NT2/D1 (cell line): Measurements from ENCODE around the gene RASGRF2.
A peak's percentile ranks its signal among the peaks of the same experiment; 100 is the strongest.

Source experiments
- DNase-seq: peaks from one replicate; pipeline ENCODE4 v3.0.0-alpha.2; 2011; ENCODE audit warnings: low read depth, low spot score
- H3K27me3 ChIP-seq: 2 replicates; pipeline ENCODE4 v1.6.0; 2011; ENCODE audit warnings: mild to moderate bottlenecking; ENCODE audit not compliant: insufficient read length, insufficient read depth
- H3K36me3 ChIP-seq: 2 replicates; pipeline ENCODE4 v1.6.1; 2011; ENCODE audit warnings: mild to moderate bottlenecking, low read length, mixed read lengths; ENCODE audit not compliant: insufficient read depth, insufficient read length
- H3K4me1 ChIP-seq: 2 replicates; pipeline ENCODE4 v1.5.1; 2011; ENCODE audit not compliant: insufficient read depth, insufficient read length
- H3K4me3 ChIP-seq: 2 replicates; pipeline ENCODE4 v1.5.1; 2011; ENCODE audit warnings: low read depth; ENCODE audit not compliant: insufficient read length
- H3K9ac ChIP-seq: 2 replicates; pipeline ENCODE4 v1.6.0; 2011; ENCODE audit warnings: low read depth; ENCODE audit not compliant: insufficient read length
- H3K9me3 ChIP-seq: 2 replicates; pipeline ENCODE4 v1.5.1; 2011; ENCODE audit warnings: mild to moderate bottlenecking, low read length; ENCODE audit not compliant: insufficient read depth
- SUZ12 ChIP-seq: IDR thresholded peaks from 2 replicates; pipeline ENCODE4 v1.6.1; 2011; ENCODE audit not compliant: insufficient read length, insufficient read depth; ENCODE audit errors: extremely low read depth
- YY1 ChIP-seq: IDR thresholded peaks from 2 replicates; pipeline ENCODE4 v1.6.1; 2011; ENCODE audit not compliant: insufficient read length, insufficient read depth
- ZNF274 ChIP-seq: IDR thresholded peaks from 2 replicates; pipeline ENCODE4 v1.6.1; 2011; ENCODE audit warnings: mild to moderate bottlenecking, low read depth, low read length

RASGRF2 gene

DNA sequence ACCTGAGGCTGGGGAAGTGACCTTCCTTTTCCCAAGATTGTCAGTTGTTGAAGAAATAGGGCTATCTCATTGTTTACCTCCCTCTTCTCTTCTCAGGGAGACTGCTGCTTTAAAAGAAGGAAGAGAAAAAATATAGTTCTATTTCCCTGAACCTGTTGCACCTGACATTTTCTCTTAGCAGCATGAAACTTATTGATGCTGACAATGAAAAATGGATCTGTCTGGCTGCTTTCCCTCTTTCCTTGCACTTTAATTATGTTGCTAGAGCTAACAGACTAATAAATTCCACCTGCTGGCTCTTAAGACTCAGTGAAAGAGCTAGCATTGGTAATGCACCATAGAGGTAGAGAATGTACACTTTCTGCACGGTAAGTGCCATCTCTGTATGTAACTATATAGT lies 266.8 kb downstream of the RASGRF2 start:
- H3K27me3 ChIP-seq, result no peaks in the 10 kb centered on the region
- H3K36me3 ChIP-seq, result no peaks in the 10 kb centered on the region
- no peak overlapping the region for H3K9ac ChIP-seq
- no peaks in the 10 kb centered on the region for H3K9me3 ChIP-seq
- no peaks in the 10 kb centered on the region for H3K4me1 ChIP-seq
- TF ChIP-seq SUZ12 (no peak), ZNF274 (no peak), YY1 (no peak)
- no peak overlapping the region for H3K4me3 ChIP-seq
- no peak for DNase-seq

- TF ChIP-seq SUZ12 (no peak), ZNF274 (no peak)
- DNase-seq, result no peak
- no peak overlapping the region for H3K4me3 ChIP-seq
Observed at GRCh38 chr5:81228084-81228483, 267.9 kb downstream of the RASGRF2 start.

DNA sequence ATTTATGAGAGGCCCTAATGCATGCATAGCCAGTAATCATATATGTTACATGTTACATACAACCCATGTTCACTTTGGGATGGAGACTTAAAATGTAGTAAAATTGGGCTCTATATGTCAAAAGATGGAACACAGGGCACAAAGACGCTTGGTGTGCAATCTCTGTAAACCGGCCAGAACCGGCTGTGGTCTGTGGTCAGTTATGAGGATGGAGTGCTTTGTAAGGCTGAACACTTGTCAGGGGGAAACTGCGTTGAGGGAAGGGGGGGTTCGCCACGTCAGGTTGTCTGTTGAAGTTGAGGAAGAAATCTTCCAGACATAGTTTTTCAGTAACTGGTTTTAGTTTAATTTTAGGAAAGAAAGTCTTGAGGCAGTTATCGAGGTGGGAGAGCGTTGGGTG lies 270.3 kb downstream of the RASGRF2 start:
- Histone ChIP-seq H3K4me1 (peaks cover 3% of the 10 kb centered on the region), H3K36me3 (no peaks in the 10 kb centered on the region), H3K4me3 (no peak overlapping the region), H3K9me3 (no peaks in the 10 kb centered on the region), H3K9ac (no peak overlapping the region), H3K27me3 (no peaks in the 10 kb centered on the region)
- TF ChIP-seq YY1, result no peak
- TF ChIP-seq ZNF274, result no peak
- no peak for TF ChIP-seq SUZ12
- DNase-seq, result no peak

More at GRCh38 chr5:81228084-81228483, 267.9 kb downstream of the RASGRF2 start:
- no peaks in the 10 kb centered on the region for H3K9me3 ChIP-seq
- no peak overlapping the region for H3K9ac ChIP-seq
- H3K4me1 ChIP-seq, result no peaks in the 10 kb centered on the region
- no peaks in the 10 kb centered on the region for H3K36me3 ChIP-seq
- no peaks in the 10 kb centered on the region for H3K27me3 ChIP-seq

GRCh38 chr5:81232464-81233079 lies 272.4 kb downstream of the RASGRF2 start:
- no peaks in the 10 kb centered on the region for H3K9me3 ChIP-seq
- TF ChIP-seq YY1, result no peak
- TF ChIP-seq ZNF274, result no peak
- TF ChIP-seq SUZ12, result no peak
- no peaks in the 10 kb centered on the region for H3K27me3 ChIP-seq
- no peak for DNase-seq
- H3K36me3 ChIP-seq, result peaks cover 5% of the 10 kb centered on the region
- peaks cover 3% of the 10 kb centered on the region for H3K4me1 ChIP-seq
- H3K4me3 ChIP-seq, result peak overlapping the region; percentile 39
- H3K9ac ChIP-seq, result no peak overlapping the region

DNA sequence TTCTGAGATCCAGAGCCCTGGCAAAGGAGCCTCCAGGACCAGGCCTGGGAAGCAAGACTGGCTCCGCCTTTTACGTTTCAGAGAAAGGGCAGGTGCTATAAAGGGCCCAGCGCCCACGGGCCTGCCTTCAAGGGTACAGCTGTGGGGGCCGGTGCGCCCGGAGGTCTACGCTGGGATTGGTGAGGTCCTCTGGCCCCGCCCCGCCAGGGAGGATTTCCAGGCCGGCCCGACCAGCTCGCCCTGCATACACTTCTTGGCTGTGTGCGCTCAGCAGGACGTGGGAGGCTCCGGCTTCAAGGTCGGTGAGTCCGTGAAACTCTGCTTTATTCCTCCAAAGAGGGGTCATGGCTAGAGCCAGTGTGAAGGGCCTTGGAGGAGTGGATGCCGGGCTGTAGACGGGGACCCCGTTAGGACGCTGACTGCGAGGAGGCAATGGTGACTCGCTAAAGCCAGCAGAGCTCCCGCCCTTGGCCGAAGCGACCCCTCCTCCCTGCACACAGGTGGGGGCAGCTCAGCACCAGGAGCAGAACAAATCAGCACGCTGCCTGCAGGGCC lies 273.0 kb downstream of the RASGRF2 start, which contains the start of gene CKMT2:
TSS of gene CKMT2 (plus strand) at position 243 of the 555 bp plus-strand sequence. CDS start 17,811 bp downstream, outside the sequence.
- peak within 1 kb of the TSS; percentile 75 for H3K9ac ChIP-seq
- no peak for TF ChIP-seq YY1
- peak within 1 kb of the TSS; percentile 39 for H3K4me3 ChIP-seq
- no peak for DNase-seq
- H3K36me3 ChIP-seq, result peaks cover 5% of the 10 kb centered on the region
- no peaks in the 10 kb centered on the region for H3K9me3 ChIP-seq
- H3K27me3 ChIP-seq, result no peaks in the 10 kb centered on the region
- peaks cover 3% of the 10 kb centered on the region for H3K4me1 ChIP-seq

DNA sequence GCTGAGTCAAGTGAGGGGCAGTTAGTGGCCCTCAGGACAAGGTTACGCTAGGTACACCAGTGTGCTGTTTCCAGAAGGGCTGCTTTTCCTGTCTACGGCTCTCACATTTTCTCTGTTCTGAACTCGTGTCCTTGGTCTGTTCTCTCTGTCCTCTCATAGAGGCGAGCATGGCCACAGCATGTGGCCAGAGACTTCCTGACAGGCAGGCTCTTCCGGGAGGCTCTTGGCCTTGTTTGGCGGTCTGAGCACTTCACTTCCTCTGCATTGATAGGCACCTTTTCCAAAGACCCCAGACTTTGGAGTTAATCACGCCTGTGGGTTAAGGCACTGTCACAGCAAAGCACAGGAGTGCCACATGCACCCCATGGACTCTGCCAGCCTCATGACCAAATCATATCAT lies 274.1 kb downstream of the RASGRF2 start:
- no peak overlapping the region for H3K4me3 ChIP-seq
- DNase-seq, result no peak
- H3K9me3 ChIP-seq, result no peaks in the 10 kb centered on the region
- TF ChIP-seq SUZ12, result no peak
- TF ChIP-seq ZNF274, result no peak
- no peak for TF ChIP-seq YY1
- peaks cover 13% of the 10 kb centered on the region for H3K36me3 ChIP-seq
- H3K4me1 ChIP-seq, result peaks cover 3% of the 10 kb centered on the region
- H3K27me3 ChIP-seq, result no peaks in the 10 kb centered on the region
- no peak overlapping the region for H3K9ac ChIP-seq

DNA sequence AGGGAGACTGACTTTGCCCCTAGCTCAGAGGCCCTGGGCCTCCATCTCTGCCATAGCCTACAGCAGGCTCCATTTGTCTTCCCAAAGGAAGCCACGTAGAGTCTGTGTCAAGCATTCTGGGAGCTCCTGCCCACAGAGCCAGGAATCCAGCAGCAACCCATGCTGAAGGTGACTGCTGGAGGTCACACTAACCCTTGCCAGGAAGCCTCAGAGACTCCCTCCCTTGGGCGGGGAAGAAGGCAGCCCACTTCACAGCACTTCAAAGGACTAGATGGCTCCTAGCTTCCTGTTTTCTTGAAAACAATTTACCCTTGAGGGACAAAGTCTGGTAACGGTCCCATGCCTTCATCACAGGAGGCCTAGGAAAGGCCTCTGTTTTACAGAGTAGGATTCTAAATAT lies 274.6 kb downstream of the RASGRF2 start:
- no peaks in the 10 kb centered on the region for H3K9me3 ChIP-seq
- H3K9ac ChIP-seq, result no peak overlapping the region
- DNase-seq, result no peak
- peaks cover 3% of the 10 kb centered on the region for H3K4me1 ChIP-seq
- peaks cover 17% of the 10 kb centered on the region for H3K36me3 ChIP-seq
- no peak overlapping the region for H3K4me3 ChIP-seq
- no peak for TF ChIP-seq ZNF274
- TF ChIP-seq YY1, result no peak
- TF ChIP-seq SUZ12, result no peak
- no peaks in the 10 kb centered on the region for H3K27me3 ChIP-seq
